Kidney (tissue), 14 donors: ENCODE results near the gene POU2F2. TPM values are rescaled to one million over a fixed set of nuclear protein-coding genes. Genes with fewer than 3 reads are reported as not detected.

ENCODE experiments used
- DNase-seq, 5 donors: peaks; one replicate each; pipeline ENCODE4 v3.0.0-alpha.2; 2013 to 2020
- FAIRE-seq: peaks from 2 replicates; lab custom pipeline; 2012; peaks lifted over from hg19 to GRCh38; lab: Jason Lieb, UNC
- H3K27ac ChIP-seq, 2 donors: one replicate each; pipeline ENCODE4 v1.7.0; 2013; ENCODE audit warnings: low read depth in 2 of 2, low read length in 2 of 2, inconsistent platforms in 1 of 2
- H3K27me3 ChIP-seq: one replicate; pipeline ENCODE4 v1.7.1; 2013; ENCODE audit warnings: low read length, inconsistent platforms; ENCODE audit not compliant: control insufficient read depth, insufficient read depth
- H3K36me3 ChIP-seq, 3 donors: one replicate each; pipeline versions ENCODE4 v1.7.0 to v1.7.1; 2013; ENCODE audit warnings: low read length in 3 of 3, control low read depth in 1 of 3, inconsistent platforms in 1 of 3; ENCODE audit not compliant: insufficient read depth in 3 of 3, control insufficient read depth in 2 of 3
- H3K4me1 ChIP-seq, 3 donors: one replicate each; pipeline versions ENCODE4 v1.7.0 to v1.7.1; 2013; ENCODE audit warnings: low read length in 3 of 3, inconsistent platforms in 1 of 3, low read depth in 1 of 3; ENCODE audit not compliant: control insufficient read depth in 2 of 3, insufficient read depth in 2 of 3
- H3K4me3 ChIP-seq, 3 donors: one replicate each; pipeline versions ENCODE4 v1.7.0 to v1.8.1; 2013; ENCODE audit warnings: low read length in 3 of 3, control low read depth in 1 of 3, inconsistent platforms in 1 of 3
- H3K9ac ChIP-seq, 3 donors: one replicate each; pipeline versions ENCODE4 v1.7.0 to v1.7.1; 2013; ENCODE audit warnings: low read length in 3 of 3, control low read depth in 1 of 3, inconsistent platforms in 1 of 3
- H3K9me3 ChIP-seq, 3 donors: one replicate each; pipeline versions ENCODE4 v1.7.0 to v1.7.1; 2013; ENCODE audit warnings: low read length in 3 of 3, control low read depth in 1 of 3, inconsistent platforms in 1 of 3; ENCODE audit not compliant: control insufficient read depth in 2 of 3, insufficient read depth in 1 of 3
- intact Hi-C: fragments of 100-400 bp; cut with DNase I; formaldehyde crosslinking; loops from one replicate; pipeline ENCODE4 v1.11.1; 2022
- polyA plus RNA-seq: library from polyadenylated mRNA; stranded (reverse); fragments of 350-450 nt; fragmentation: Illumina TruSeq; extraction: RNeasy Lipid Tissue Mini Kit (QIAGEN cat#74804); gene quantifications from one replicate; pipeline ENCODE4 v1.2.3, GENCODE V29; 2014; ENCODE audit warnings: low read depth, low replicate concordance; ENCODE audit not compliant: insufficient read depth
- total RNA-seq: library from RNA; stranded (reverse); fragmentation: NEBNext Ultra II Directional; extraction: Animal tissue kit (Norgen Biotek cat#: 25700); gene quantifications from one replicate; pipeline ENCODE4 v1.2.1, GENCODE V29; 2021
- TF ChIP-seq, protein P1 (sequence below): IDR thresholded peaks from 3 replicates; pipeline ENCODE4 v1.5.1; 2012; ENCODE audit warnings: mild to moderate bottlenecking, moderate library complexity, borderline replicate concordance; ENCODE audit not compliant: insufficient read depth; ENCODE audit errors: extremely low read depth
- donor health status: control.
- donor health status: control.
- donor health status: control.
- donor health status: control.
- donor health status: control.
- donor health status: DM: yes; HTN: yes; CAD: no.
- donor health status: Normal renal cell carcinoma (clear cell type).

The POU2F2 gene
- total and polyA plus RNA-seq, 2 donors from 2014 or later, result 1.3 to 9.8 TPM

DNA sequence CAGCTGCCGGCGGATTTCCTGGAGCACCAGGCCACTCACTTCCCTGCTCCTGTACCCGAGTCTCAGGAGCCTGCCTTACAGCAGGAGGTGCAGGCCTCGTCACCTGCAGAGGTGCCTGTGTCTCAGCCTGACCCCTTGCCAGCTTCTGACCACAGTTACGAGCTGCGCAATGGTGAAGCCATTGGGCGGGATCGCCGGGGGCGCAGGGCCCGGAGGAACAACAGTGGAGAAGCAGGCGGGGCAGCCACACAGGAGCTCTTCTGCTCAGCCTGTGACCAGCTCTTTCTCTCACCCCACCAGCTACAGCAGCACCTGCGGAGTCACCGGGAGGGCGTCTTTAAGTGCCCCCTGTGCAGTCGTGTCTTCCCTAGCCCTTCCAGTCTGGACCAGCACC lies 53.0 kb downstream of the POU2F2 start:
- intact Hi-C loops, result no loop called here
- Histone ChIP-seq H3K4me3 (no peak overlapping the region), H3K36me3 (peaks cover 2 to 23% (median 14%) of the 10 kb centered on the region in 3 donors), H3K4me1 (peaks cover 0 to 14% (median 5%) of the 10 kb centered on the region in 3 donors), H3K9me3 (no peaks in the 10 kb centered on the region), H3K27ac (no peak overlapping the region), H3K27me3 (no peaks in the 10 kb centered on the region), H3K9ac (no peak overlapping the region)
- TF ChIP-seq, protein P1, sequence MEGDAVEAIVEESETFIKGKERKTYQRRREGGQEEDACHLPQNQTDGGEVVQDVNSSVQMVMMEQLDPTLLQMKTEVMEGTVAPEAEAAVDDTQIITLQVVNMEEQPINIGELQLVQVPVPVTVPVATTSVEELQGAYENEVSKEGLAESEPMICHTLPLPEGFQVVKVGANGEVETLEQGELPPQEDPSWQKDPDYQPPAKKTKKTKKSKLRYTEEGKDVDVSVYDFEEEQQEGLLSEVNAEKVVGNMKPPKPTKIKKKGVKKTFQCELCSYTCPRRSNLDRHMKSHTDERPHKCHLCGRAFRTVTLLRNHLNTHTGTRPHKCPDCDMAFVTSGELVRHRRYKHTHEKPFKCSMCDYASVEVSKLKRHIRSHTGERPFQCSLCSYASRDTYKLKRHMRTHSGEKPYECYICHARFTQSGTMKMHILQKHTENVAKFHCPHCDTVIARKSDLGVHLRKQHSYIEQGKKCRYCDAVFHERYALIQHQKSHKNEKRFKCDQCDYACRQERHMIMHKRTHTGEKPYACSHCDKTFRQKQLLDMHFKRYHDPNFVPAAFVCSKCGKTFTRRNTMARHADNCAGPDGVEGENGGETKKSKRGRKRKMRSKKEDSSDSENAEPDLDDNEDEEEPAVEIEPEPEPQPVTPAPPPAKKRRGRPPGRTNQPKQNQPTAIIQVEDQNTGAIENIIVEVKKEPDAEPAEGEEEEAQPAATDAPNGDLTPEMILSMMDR, result no peak
- no peak for DNase-seq
- no peak for FAIRE-seq

DNA sequence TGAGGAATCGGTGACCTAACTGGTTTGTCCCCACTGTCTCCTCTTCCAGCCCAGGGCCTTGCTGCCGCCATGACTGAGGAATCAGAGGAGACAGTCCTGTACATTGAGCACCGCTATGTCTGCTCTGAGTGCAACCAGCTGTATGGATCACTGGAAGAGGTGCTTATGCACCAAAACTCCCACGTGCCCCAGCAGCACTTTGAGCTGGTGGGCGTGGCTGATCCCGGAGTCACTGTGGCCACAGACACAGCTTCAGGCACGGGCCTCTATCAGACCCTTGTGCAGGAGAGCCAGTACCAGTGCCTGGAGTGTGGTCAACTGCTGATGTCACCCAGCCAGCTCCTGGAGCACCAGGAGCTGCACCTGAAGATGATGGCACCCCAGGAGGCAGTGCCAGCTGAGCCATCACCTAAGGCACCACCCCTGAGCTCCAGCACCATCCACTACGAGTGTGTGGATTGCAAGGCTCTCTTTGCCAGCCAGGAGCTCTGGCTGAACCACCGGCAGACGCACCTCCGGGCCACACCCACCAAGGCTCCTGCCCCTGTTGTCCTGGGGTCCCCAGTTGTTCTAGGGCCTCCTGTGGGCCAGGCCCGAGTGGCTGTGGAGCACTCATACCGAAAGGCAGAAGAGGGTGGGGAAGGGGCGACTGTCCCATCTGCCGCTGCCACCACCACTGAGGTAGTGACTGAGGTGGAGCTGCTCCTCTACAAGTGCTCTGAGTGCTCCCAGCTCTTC lies 53.5 kb downstream of the POU2F2 start:
- Histone ChIP-seq H3K27me3 (no peaks in the 10 kb centered on the region), H3K4me1 (peaks cover 0 to 14% (median 5%) of the 10 kb centered on the region in 3 donors), H3K36me3 (peaks cover 2 to 23% (median 14%) of the 10 kb centered on the region in 3 donors), H3K4me3 (no peak overlapping the region), H3K9me3 (no peaks in the 10 kb centered on the region), H3K9ac (no peak overlapping the region), H3K27ac (no peak overlapping the region)
- TF ChIP-seq, protein P1, result no peak
- DNase-seq (no peak), FAIRE-seq (no peak)
- intact Hi-C loops, result no loop called here

DNA sequence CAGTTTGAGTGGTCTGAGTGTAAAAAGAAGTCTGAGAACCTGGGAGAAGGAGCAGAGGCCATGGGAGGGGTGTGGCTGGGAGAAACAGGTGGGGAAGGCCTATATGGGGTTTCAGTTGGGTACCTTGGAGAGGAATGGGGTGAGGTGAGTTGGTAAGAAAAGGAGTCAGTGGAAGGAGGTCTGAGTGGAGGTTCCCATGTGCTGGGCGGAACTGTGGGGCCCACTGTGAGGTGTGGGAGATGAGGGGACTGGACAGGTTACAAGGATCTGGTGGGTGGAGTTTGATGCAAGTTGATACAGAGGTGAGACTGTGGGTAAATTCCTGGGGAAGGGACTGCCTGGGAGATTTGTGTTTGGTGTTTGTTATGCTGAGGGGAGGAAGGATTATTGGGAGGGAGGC lies 54.2 kb downstream of the POU2F2 start:
- H3K9ac ChIP-seq, result no peak overlapping the region
- TF ChIP-seq, protein P1, result no peak
- no peak overlapping the region for H3K4me3 ChIP-seq
- H3K4me1 ChIP-seq, result peaks cover 0 to 14% (median 5%) of the 10 kb centered on the region in 3 donors
- H3K27ac ChIP-seq, result no peak overlapping the region
- intact Hi-C loops, result no loop called here
- FAIRE-seq, result no peak
- H3K9me3 ChIP-seq, result no peaks in the 10 kb centered on the region
- no peaks in the 10 kb centered on the region for H3K27me3 ChIP-seq
- no peak for DNase-seq
- peaks cover 2 to 23% (median 14%) of the 10 kb centered on the region in 3 donors for H3K36me3 ChIP-seq
